Erythroblast (primary cell): Measurements from ENCODE around the gene PRPF19.

Experiments used
- GATA1 ChIP-seq: IDR thresholded peaks from 2 replicates; pipeline ENCODE4 v1.6.1; 2011; ENCODE audit warnings: low read depth, mild to moderate bottlenecking, control low read depth, low read length, moderate library complexity
- POLR2A ChIP-seq: IDR thresholded peaks from 2 replicates; pipeline ENCODE4 v1.6.1; 2011; ENCODE audit warnings: mild to moderate bottlenecking, low read length

GRCh38 chr11:60947700-60948099, 41.3 kb upstream of the PRPF19 start:
- no peak for TF ChIP-seq POLR2A
- no peak for TF ChIP-seq GATA1
